Suprapubic skin (tissue), 4 donors: Measurements from ENCODE around the gene LHX3.

Experiments
- CTCF ChIP-seq, 2 donors: fragments of 200-600 bp in 1 of 2; fragments of 450-650 bp in 1 of 2; sonication (generic) in 1 of 2; IDR thresholded peaks; one replicate each; pipeline ENCODE4 v1.5.1; 2016 to 2019; ENCODE audit warnings: antibody characterized with exemption in 2 of 2, mild to moderate bottlenecking in 1 of 2, moderate library complexity in 1 of 2
- POLR2A ChIP-seq, 2 donors: fragments of 450-650 bp; IDR thresholded peaks; one replicate each; pipeline ENCODE4 v1.6.1; 2017; ENCODE audit warnings: antibody characterized with exemption in 2 of 2, mild to moderate bottlenecking in 2 of 2, moderate library complexity in 2 of 2
- POLR2AphosphoS5 ChIP-seq, 3 donors: sonication (generic); formaldehyde crosslinking; IDR thresholded peaks; one replicate each; pipeline ENCODE4 v1.6.1; 2017; ENCODE audit warnings: antibody characterized with exemption in 3 of 3

GRCh38 chr9:136245219-136246150 is 40.6 kb upstream of the LHX3 start, which contains the start of gene QSOX2:
- no peak for TF ChIP-seq POLR2AphosphoS5 (IDR thresholded peaks at IDR 0.05)
- no peak for TF ChIP-seq CTCF (IDR thresholded peaks at IDR 0.05)
- no peak for TF ChIP-seq POLR2A (IDR thresholded peaks at IDR 0.05)
